HG02884 (cell line): ENCODE measurements around the gene FMNL2.

Source experiments
- ATAC-seq: cut with Tn5 transposase; IDR thresholded peaks from one replicate; pipeline ENCODE4 v1.9.1; 2021; ENCODE audit warnings: mild to moderate bottlenecking, moderate library complexity; ENCODE audit not compliant: unreplicated experiment

FMNL2 gene

DNA sequence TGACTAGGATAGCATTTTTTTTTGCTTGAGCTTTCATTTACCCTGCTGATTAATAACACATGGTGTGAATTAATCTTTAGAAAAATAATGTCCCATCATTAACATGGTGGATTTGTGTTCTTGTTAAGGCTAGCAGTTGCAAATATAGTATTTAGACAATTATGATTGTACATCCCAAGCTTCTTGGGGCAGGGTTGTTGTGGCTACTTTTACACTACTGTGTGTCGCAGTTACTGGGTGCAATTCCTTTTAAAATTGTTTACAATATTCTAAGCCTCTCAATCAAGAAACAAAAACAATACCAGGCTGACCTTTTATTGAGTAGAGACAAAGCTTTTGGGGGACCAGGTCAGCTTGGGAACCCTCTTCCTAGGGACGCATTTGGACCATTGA is 2.5 kb downstream of the FMNL2 start:
- ATAC-seq: no peak

DNA sequence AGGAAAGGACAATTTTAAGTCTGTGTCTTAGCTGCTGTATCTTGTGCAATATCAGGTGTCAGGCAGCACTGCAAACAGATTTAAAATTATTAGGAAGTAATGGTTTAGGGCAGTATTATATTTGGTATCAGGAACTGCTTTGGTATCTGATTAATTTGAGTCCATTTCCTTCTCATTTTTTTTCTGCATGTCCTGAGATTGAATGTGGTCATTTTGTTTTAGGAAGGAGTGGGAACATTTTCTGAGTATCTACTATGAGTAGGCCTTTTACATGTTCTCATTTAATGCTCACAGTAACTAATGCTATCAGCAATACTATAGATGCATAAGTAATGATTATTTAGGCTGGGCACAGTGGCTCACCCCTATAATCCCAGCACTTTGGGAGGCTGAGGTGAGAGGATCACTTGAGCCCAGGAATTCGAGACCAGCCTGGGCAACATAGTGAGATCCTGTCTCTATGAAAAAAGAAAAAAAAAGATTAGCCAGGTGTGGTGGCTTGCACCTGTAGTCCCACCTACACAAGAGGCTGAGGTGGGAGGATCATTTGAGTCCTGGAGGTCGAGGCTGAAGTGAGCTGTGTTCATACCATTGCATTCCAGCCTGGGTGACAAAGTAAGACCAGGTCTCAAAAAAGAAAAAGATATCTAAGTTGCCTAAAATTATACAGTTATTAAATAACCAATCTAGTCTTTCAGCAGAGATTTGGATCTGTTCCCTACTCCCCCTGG is 4.7 kb downstream of the FMNL2 start:
- ATAC-seq: no peak

DNA sequence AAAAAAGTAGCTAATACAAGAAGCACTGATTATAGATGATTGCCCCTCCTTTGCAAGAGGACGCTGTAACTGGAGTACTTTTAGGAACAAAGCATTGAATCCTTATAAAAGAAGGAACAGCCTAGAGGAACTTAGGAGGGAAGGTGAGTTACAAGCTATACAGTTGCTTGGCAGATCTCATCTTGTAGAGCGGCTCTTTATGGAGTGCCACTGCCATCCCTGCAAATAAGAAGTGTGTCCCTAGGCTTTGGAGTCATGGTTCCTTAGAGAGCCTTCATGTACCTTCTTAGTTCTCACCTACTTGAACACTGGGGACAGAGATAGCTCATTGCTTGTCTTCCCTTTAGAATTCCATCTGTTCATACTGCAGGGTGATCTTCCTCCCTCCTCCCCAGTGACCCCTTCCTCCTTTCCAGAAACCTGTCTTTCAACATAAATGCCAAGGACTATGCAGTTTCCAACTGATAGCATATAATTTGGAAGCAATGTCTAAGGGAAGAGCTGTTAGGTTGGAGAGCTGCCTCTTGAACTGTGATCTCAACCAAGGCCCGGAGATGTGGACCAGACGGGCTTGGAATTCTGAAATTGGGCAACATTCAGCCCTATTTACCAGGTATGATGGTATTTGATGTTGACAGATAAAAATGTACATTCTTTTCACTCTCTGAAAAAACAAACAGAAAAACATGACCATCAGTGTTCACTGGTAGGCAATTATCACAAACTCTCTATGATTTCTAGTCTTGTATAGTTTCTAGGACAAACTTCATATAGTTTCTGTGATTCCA is 7.5 kb downstream of the FMNL2 start:
- no peak for ATAC-seq

DNA sequence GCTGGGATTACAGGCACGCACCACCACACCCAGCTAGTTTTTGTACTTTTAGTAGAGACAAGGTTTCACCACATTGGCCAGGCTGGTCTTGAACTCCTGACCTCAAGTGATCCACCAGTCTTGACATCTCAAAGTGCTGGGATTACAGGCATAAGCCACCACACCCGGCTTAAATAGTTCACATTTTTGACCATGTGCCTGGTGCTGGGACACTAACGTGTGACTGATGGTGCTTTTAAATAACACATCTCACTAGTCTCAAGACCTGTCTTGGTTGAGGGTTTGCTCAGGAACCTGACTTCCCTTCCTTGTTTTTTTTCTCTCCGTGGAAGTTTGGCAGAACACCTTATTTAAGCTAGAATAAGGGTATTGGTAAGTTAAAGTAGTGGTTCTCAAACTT is 8.5 kb downstream of the FMNL2 start:
- ATAC-seq: no peak

DNA sequence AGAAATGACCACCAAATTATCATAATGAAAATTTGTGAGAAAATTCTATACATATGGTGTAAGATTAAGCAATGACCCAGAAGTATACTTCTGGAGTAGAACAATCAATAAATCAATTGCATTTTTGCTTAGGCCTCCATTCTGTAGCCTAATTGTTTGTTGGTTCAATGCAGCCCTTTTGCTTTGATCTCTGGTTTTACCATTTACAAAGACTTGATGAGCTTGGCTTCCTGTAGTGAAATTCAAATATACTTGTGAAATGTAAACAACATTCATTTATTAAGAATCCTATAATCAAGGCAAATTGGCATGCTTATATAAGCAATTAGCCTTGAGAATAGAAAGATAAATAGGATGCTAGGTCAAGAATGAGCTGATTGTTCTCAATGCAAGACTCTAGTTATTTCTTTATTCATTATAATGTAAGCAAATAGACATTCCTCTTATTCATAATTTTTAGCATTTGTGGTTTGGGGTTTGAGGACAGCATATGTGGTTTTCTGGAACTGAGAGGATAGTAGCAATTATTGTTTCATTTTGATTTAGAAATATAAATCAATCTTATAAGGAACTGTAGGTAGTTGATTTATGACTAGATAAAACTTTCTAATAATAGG is 9.7 kb downstream of the FMNL2 start:
- ATAC-seq: no peak

DNA sequence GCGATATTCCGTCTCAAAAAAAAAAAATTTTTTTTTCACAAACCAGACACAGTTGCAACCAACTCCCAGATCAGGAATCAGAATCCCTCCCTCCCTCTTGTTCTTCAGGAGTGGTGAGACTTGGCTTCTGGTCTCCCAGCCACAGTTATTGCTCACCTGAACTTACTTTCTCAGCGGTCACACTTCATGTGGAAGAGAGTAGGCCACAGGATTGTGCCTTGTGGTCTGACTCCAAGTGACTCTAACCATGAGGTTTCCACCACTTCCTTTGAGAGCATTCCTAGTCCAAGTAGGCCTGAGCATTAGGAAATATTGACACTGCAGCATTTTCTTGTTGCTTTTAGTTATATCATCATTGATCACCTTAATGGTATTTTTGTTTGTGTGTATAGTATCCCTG is 12.1 kb downstream of the FMNL2 start:
- no peak for ATAC-seq

DNA sequence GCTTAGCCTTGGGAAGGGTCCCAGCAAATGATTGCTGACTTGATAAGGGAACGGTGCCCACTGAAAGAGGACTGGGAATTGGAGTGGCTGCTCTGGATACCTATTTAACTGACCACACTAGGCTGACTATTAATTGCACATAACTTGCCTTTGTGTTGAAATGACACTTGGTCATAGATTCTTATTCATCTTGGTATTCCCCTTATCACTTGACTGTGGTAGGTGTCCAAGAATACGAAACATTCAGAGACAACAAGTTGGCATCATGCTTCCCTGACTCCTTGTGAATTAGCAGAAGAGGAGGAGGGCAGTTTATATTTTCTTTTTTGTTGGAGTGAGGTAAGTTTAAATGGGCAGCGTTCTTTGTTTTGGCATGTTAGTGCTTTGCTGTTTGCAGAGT is 13.4 kb downstream of the FMNL2 start:
- no peak for ATAC-seq

DNA sequence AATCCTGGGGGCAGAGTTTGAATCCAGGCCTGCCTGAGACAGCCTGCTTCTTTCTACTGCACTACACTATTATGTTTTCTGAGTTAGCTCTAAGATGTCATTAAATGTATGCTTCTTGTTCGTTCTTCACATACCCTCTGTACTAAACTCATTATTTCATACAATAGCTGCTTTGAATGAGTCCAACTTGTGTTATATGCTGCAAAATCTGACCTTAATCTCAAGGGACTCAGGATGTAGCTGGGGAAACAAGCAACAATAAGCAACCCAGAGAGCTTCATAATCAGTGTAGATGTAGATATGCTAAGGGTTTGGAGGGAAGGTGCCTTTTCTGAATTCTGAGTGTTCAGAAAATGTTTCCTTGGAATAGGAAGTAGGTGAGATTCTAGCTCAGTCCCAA is 14.4 kb downstream of the FMNL2 start:
- no peak for ATAC-seq

DNA sequence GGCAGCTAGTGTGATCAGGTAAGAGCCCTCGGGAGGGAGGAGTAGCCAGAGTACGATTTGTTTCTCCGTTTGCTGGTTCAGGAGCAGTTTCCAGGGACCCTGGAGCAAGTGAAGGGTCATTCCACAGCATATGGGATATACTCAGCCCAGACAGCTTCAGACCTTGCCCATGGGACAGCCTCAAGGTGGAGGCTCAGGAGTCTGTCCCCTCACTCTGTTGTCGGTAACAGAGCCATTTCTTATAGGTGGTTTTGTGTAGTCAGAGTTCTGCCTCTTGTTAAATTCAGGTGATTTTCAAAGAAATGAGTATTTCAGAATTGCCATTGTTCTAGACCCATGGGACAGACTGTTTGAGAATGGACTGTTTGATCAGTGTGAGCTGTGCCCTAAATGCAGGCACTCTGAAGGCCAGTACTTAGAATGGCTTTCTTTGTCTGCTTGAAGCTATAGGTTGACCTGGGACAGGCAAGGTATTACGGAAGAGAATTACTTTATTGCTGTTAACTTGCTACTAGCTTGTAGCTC is 15.2 kb downstream of the FMNL2 start:
- no peak for ATAC-seq

DNA sequence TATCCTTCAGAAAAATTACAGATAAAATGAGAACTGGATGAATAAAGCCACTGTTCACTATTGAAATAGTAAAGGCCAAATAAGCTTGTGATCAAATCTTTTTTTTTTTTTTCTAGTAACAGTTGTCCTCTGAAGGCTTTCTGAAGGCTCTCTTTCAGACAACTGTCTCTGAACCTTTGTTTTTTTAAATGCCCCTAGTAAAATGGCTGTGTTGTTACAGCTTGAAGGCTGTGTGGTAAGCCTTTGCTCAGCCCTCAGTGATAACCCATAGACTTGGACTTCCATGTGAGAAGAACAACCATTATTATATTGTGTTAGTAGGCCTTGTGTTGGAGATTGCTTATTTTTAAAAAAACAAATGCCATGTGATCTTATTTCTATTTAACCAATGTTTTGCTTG is 17.6 kb downstream of the FMNL2 start:
- ATAC-seq: no peak

DNA sequence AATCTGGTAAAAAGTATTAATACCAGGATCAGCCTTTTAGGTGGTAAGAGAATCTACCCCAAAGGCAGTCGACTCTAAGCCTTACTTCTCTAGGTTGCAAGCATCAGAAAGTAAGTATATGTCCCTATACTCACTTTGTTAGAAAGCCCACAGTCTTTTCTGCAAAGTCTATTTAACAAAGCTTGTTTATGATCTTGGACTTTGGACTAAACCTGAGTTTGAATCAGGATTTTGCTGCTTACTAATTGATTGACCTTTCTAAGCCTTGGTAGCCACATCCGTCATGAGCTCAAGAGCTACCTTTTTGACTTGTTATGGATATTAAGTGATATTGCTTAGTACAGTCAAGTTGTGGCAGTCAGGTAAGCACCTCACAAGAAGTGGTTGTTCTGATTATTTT is 18.4 kb downstream of the FMNL2 start:
- ATAC-seq: no peak

DNA sequence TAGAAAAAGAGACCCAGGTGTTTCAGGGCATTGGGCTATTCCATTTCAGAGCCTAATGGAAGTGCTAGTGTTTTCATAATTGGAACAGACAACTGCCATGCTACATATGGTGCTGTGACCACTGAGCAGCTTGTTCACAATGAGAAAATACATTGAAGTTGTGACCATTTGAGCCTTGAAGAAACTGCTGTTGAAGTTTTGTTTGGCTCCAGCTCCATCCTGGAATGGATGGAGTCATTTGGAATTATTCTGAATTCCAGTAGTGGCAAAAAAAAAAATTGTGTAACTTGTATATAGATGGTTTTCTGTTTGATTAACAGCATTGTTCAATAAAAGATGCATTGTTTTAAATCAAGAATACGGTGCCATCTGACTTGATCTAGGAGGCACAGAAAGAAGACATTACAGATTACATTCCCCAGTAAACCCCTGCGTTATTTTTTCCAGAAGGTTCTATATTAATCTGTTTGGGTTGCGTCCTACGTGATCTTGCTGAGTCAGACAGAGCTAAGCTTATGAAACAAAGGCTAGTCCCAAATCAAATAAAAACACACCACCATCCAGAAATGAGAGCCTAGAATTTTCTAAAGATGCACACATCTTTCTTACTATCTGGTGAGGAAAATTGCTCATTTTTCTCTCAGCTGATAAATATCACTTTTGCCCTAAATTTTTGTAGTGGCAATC is 19.2 kb downstream of the FMNL2 start:
- no peak for ATAC-seq

DNA sequence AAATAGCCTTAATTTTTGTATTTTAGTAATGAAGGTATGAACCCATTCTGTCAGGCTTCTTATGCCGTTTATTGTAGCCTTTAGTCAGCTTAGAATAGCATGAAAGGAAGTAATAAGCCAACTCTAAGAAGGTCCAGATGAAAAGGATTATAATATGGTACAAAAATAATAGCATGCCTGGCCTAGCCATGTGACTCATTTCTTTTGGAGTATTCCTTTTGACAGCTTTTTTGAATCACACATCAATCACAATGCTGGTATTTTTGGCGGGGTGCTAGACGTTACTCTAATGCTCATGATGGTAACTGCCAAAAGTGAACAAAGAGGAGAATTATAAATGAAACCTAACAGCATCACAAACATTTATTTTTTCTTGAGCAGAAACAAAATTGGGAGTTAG is 19.9 kb downstream of the FMNL2 start:
- no peak for ATAC-seq

DNA sequence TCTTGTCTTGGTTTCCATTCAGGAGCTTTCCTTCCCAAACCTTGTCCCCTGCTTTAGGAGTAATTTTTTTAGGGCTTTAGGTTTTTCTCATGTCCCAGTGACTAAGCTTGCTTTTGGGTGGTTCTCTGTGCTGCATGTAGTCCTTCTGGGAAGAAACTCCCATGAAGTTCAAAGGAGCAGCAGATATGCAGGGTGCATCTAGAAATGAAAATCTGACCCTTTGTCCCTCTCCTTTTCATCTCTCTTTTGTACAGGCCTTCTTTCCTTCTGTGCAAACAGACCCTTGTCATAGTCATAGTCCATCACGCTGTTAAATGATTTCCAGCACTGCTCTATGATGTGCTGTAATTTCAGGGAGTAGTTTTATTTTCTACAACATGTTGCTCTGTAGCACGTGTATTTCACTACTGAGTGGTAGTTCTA is 20.4 kb downstream of the FMNL2 start:
- no peak for ATAC-seq

DNA sequence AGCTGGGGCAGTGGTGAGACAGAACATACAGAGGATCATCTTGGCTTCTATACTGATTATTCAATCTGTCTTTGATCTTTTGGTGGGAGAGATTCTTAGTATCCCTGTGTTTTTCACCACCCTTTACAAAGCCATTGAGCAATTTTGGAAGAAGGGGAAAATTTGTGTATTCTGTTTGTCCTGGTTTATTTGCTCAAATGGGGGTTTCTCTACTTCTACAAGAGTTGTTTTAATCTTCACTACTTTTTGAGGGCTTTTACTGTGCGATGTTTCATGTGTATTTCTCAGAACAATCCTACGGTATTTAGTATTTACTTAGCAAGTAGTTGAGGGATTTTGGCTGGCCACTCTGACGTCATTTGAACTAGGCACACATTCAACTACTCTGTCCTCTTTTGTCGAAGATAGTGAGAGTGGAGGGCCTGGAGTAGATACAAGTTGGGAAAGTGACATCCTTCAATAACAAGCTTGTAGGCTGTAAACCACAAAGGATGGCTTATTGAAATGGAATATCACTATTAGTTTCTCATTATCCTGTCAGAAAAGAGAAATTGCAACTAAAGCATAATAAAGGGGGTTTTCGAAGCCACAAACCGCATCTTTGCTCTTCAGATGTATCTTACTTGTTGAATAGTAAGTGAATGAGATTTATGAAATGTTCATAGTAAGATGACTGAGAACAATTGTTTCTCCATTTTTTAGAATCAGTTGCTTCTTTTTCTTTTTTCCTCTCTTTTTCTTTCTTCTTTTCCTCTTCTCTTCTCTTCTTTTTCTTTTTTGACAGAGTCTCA is 24.8 kb downstream of the FMNL2 start:
- ATAC-seq: no peak

DNA sequence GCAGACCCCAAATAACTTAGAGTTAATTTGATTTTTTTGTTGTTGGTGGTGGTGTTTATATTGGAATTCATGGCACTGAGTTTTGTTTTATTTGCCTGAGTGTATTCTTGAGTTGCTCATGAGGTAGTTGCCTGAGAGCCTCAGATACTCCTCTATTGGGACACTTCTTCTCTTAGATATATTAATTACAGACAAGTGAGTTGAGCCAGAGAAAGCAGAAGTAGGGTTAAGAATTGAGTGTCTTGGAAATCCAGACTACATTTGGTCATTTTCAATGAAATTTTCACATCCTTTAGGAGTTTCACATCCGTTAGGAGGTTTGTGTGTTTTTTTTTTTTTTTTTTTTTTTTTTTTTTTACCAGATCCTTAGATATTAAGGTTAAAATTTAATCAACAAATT is 29.0 kb downstream of the FMNL2 start:
- ATAC-seq: no peak

DNA sequence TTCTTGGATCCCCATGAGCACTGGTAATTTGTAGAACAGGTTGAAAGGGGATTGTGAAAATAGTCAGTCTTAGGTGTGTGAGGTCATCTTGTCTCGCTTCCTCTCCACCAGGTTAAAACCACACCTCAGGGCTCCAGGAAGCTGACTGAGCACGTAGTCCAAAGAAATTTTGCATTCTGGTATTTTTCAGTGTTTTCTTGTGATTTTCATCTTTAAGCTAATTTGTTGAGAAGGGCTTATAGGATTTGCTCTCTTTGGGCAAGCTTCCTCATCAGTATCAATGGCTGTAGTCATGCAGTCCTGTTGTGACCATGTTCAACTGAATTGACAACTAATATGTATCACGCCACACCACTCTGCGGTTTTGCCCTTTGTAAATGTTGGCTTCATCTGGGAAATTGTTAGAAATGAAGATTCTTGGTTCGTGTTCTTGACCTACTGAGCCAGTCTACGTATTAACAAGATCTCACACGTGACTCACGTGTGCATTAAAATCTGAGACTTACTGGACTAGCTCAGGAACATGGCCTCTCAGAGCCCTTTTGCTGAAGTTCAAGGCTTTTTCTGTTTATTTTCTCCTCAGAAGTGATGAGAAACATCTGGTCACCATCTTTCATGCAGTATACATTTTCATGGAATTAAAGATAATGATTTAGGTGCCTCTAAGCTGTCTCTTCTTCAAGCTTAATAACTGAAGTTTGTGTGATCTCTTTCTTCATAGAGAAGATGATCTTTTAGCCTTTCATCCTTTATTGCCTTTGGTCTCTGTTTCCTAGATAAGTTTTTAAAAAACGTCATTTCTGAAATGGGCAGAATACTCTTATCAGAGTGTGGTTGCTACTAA is 32.8 kb downstream of the FMNL2 start:
- ATAC-seq: no peak

DNA sequence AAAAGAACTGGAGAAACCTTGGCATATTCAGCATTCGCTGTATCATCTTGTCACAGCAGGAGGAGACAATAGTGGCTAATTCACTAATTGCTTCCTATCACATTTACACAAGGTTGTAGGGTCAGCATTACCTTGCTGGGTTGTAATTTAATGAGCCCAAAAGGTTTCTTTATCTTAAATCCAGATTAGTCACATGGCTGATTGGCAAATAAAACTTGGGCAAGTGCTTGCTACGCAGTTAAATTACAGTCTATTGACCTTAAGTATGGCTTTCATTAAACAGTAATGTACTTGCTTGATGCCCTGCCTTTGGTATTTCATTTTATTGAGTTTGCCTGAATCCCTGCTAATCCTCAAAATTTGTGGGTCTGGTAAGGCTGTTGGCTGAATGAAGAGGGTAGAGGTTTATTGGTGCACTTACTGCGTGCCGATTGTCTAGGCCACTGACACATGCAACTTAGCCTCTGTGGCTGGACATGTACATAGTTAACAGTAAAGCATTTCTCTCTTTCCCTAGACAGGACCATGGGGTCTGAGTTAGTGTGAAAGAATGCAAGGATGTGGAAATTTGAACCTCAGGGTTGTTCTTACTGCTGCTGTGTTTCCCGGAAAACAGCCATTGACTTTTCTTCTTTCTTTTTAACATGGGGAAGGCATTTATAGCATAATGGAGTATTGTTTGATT is 34.3 kb downstream of the FMNL2 start:
- no peak for ATAC-seq

DNA sequence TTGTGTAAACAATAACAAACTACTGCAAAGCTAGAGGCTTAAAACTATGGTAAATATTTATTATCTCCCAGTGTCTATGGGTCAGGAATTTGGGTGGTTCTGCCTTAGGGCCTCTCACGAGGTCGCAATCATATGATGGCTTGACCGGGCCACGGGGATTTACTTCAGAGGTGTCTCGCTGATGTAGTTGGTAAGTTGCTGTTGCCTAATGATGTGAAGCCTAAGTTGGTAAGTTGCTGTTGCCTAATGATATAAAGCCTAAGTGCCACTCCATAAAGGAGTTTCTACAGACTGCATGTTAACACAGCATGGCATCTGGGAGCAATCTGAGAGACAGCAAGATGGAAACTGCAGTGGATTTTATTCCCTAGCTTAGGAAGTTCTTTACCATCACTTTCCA is 35.8 kb downstream of the FMNL2 start:
- no peak for ATAC-seq
